Neural crest cell (in vitro differentiated cells): ENCODE measurements around the gene ZNRF2. TPM values are rescaled to one million over a fixed set of nuclear protein-coding genes. Genes with fewer than 3 reads are reported as not detected.

Experiments used
- DNase-seq: peaks from one replicate; pipeline ENCODE4 v3.0.0; 2021; ENCODE audit warnings: low read depth, mixed read lengths, low spot score
- H3K27ac Mint-ChIP-seq: one replicate; pipeline ENCODE4 v1.8.0; 2021; ENCODE audit warnings: mild to moderate bottlenecking, mixed read lengths; ENCODE audit not compliant: unreplicated experiment
- H3K27me3 Mint-ChIP-seq: 2 replicates; pipeline ENCODE4 v1.8.0; 2021; ENCODE audit warnings: low read depth, mild to moderate bottlenecking, mixed read lengths
- H3K36me3 Mint-ChIP-seq: 2 replicates; pipeline ENCODE4 v1.8.0; 2021; ENCODE audit warnings: low read depth, mild to moderate bottlenecking, mixed read lengths
- H3K4me1 Mint-ChIP-seq: 2 replicates; pipeline ENCODE4 v1.8.0; 2021; ENCODE audit warnings: mixed read lengths
- H3K4me3 Mint-ChIP-seq: one replicate; pipeline ENCODE4 v1.8.0; 2021; ENCODE audit warnings: mild to moderate bottlenecking, mixed read lengths
- H3K9me3 Mint-ChIP-seq: 2 replicates; pipeline ENCODE4 v1.8.0; 2021; ENCODE audit warnings: mixed read lengths
- total RNA-seq: library from RNA; stranded (reverse); gene quantifications from 2 replicates; pipeline ENCODE4 v1.2.1, GENCODE V29; 2021
- TF ChIP-seq, protein P1 (sequence below): fragments of 200-600 bp; sonication (generic); conservative IDR thresholded peaks from 2 replicates; pipeline ENCODE4 v1.5.0; 2021; ENCODE audit warnings: antibody characterized with exemption, mild to moderate bottlenecking

The ZNRF2 gene
- total RNA-seq, 1 donor from 2014 or later = 5.4 TPM

DNA sequence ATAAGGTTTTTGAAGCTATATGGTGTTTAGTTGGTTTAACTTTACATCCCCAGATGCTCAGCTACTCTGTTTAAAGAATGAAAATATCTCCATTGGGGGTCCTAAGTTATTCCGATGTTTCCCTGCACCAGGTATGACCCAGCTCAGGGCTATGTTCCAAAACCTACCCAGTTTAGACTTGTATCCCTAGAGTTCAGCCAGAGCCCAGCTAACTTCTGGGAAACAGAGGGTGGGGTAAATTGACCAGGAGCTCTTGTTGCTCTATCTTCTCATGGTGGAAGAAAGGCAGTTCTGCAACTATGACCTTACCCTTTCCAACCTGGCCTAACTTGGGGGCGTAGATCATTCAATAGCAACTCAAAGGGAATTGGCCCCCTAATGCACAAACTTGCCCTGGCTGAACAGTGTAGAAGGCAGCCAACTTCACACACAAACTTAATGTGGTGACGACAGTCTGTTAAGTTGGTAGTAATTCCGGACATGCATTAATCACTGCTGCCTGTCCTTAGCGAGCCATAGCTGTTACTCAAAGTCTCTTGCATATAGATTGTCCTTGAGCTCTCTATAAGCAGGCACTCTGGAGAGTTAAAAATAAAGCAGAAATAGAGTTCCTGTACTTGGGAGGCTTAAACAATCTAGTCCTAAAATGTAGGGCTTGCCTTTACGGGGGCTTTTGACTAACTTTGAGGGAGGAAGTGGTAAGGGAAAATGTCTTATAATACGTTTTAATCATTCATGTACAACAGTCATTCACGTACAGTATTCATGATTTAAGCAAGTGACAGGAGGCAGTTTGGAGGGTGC is 5.3 kb upstream of the ZNRF2 start:
- Mint-ChIP-seq H3K27ac (no peak overlapping the region), H3K9me3 (no peaks in the 10 kb centered on the region), H3K27me3 (peaks cover 8% of the 10 kb centered on the region), H3K4me1 (peaks cover 2% of the 10 kb centered on the region), H3K36me3 (no peaks in the 10 kb centered on the region), H3K4me3 (no peak overlapping the region)
- no peak for DNase-seq
- TF ChIP-seq, protein P1, sequence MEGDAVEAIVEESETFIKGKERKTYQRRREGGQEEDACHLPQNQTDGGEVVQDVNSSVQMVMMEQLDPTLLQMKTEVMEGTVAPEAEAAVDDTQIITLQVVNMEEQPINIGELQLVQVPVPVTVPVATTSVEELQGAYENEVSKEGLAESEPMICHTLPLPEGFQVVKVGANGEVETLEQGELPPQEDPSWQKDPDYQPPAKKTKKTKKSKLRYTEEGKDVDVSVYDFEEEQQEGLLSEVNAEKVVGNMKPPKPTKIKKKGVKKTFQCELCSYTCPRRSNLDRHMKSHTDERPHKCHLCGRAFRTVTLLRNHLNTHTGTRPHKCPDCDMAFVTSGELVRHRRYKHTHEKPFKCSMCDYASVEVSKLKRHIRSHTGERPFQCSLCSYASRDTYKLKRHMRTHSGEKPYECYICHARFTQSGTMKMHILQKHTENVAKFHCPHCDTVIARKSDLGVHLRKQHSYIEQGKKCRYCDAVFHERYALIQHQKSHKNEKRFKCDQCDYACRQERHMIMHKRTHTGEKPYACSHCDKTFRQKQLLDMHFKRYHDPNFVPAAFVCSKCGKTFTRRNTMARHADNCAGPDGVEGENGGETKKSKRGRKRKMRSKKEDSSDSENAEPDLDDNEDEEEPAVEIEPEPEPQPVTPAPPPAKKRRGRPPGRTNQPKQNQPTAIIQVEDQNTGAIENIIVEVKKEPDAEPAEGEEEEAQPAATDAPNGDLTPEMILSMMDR = no peak

DNA sequence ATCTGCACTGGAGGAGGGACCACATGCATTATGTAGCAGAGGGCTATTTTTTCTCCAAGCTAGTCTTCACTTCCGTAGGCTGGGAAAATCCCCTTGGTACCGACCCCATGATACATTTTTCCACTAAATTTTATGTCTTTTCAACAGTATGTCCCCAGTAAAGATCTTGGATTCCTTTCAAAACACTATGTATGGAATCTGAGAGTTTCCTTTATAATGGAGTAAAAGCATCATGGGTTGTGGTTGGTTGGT is 4.8 kb upstream of the ZNRF2 start:
- H3K4me3 Mint-ChIP-seq = no peak overlapping the region

DNA sequence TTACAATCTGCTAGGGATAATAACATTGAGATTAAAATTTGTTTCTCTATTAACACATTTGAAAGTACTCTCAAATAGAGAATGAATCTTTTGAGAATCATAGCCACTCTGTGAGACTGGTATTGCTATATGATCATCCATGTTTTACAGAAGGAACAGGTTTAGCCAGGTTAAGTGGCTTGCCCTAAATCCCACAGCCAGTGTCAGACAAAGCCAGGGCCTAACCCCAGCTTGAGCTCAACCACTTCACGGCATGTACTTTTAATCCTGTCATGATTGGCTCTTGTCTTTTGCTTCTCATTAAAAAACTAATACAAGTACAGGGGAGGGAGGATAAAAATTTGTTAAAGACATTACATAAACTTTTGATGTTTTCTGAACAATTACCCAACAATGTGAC is 3.8 kb upstream of the ZNRF2 start:
- no peak for DNase-seq
- H3K9me3 Mint-ChIP-seq = no peaks in the 10 kb centered on the region
- H3K4me1 Mint-ChIP-seq = peaks cover 4% of the 10 kb centered on the region
- no peaks in the 10 kb centered on the region for H3K36me3 Mint-ChIP-seq
- H3K27ac Mint-ChIP-seq = no peak overlapping the region
- peaks cover 8% of the 10 kb centered on the region for H3K27me3 Mint-ChIP-seq
- H3K4me3 Mint-ChIP-seq = peak overlapping the region; percentile 52
- TF ChIP-seq, protein P1 = no peak

More for the DNA sequence above, 4.8 kb upstream of the ZNRF2 start:
- peaks cover 4% of the 10 kb centered on the region for H3K4me1 Mint-ChIP-seq
- no peak overlapping the region for H3K27ac Mint-ChIP-seq
- no peak for DNase-seq
- no peaks in the 10 kb centered on the region for H3K9me3 Mint-ChIP-seq
- H3K36me3 Mint-ChIP-seq = no peaks in the 10 kb centered on the region
- H3K27me3 Mint-ChIP-seq = peaks cover 8% of the 10 kb centered on the region
- TF ChIP-seq, protein P1 = no peak

DNA sequence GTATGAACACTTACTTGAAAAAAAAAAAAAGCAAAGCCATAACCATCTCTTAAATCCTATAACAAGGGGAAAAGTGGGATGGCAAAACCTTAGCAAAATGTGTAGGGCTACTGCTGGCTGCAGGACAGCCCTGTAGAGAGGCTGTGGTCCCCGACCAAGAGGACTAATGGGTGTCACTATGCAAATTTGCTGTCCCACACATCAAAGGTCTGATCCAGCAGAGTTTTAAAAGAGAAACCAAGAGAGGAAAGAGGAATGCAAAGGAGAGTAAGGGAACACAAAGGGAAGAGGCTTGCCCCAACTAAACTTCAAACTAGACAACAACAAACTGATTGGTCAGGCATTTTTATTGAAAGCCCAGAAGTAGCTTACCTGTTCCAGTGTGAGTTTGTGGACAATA is 3.1 kb upstream of the ZNRF2 start:
- Mint-ChIP-seq H3K36me3 (no peaks in the 10 kb centered on the region), H3K27me3 (peaks cover 14% of the 10 kb centered on the region), H3K9me3 (no peaks in the 10 kb centered on the region), H3K4me3 (peak overlapping the region; percentile 74), H3K4me1 (peaks cover 9% of the 10 kb centered on the region), H3K27ac (no peak overlapping the region)
- TF ChIP-seq, protein P1 = no peak
- no peak for DNase-seq

DNA sequence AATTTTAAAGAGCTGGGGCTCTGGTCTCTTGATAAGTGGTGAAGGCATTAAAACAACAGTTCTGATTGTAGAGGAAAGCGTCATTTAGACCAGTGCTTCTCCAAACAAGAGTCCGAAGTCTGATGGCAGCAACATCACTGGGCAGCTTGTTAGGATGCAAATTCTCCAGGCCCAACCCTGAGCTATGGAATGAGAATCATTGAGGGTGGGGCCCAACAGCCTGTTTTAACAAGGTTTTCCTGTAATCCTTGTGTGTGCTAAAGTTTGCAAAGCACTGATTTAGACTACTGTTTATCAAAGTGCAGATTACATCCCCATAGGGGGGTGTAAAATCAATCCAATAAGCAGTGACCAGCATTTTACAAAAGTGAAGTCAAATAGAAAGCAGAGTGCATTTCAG is 2.6 kb upstream of the ZNRF2 start:
- TF ChIP-seq, protein P1 = no peak
- Mint-ChIP-seq H3K27ac (no peak overlapping the region), H3K4me1 (peaks cover 14% of the 10 kb centered on the region), H3K4me3 (peak overlapping the region; percentile 13), H3K9me3 (no peaks in the 10 kb centered on the region), H3K27me3 (peaks cover 19% of the 10 kb centered on the region), H3K36me3 (no peaks in the 10 kb centered on the region)
- no peak for DNase-seq
